Trophoblast cell (in vitro differentiated cells and primary cell): ENCODE measurements around the gene GIMAP1.

ENCODE experiments used
- DNase-seq, 2 donors: peaks; one replicate each; pipeline ENCODE4 v3.0.0-alpha.2; 2016
- H2AFZ ChIP-seq: 2 replicates; pipeline ENCODE4 v1.6.1; 2013; ENCODE audit warnings: low read length, moderate library complexity, mild to moderate bottlenecking; ENCODE audit not compliant: insufficient read depth, poor library complexity
- H2AK5ac ChIP-seq: 2 replicates; pipeline ENCODE4 v1.6.1; 2013; ENCODE audit warnings: mild to moderate bottlenecking, low read length
- H2BK120ac ChIP-seq: 2 replicates; pipeline ENCODE4 v1.6.1; 2013; ENCODE audit warnings: low read length, mild to moderate bottlenecking, moderate library complexity; ENCODE audit not compliant: insufficient read depth, poor library complexity
- H2BK12ac ChIP-seq: 2 replicates; pipeline ENCODE4 v1.6.1; 2013; ENCODE audit warnings: mild to moderate bottlenecking, low read length, moderate library complexity
- H2BK5ac ChIP-seq: 2 replicates; pipeline ENCODE4 v1.6.1; 2013; ENCODE audit warnings: low read length, low read depth, moderate library complexity, mild to moderate bottlenecking; ENCODE audit not compliant: poor library complexity
- H3K14ac ChIP-seq: 2 replicates; pipeline ENCODE4 v1.6.1; 2013; ENCODE audit warnings: mild to moderate bottlenecking, low read length
- H3K18ac ChIP-seq: 2 replicates; pipeline ENCODE4 v1.6.1; 2013; ENCODE audit warnings: mild to moderate bottlenecking, low read length
- H3K23ac ChIP-seq: 2 replicates; pipeline ENCODE4 v1.6.1; 2013; ENCODE audit warnings: low read length
- H3K27ac ChIP-seq: 2 replicates; pipeline ENCODE4 v1.5.1; 2013; ENCODE audit warnings: low read depth, mild to moderate bottlenecking, inconsistent platforms, low read length, moderate library complexity
- H3K27me3 ChIP-seq: 2 replicates; pipeline ENCODE4 v1.6.1; 2013; ENCODE audit warnings: inconsistent platforms, mild to moderate bottlenecking, low read length, moderate library complexity; ENCODE audit not compliant: insufficient read depth
- H3K36me3 ChIP-seq, 2 experiments: 1 replicate in 1 of 2; 2 replicates in 1 of 2; pipeline ENCODE4 v1.6.1; 2013; ENCODE audit warnings: low read length in 2 of 2, mild to moderate bottlenecking in 2 of 2, moderate library complexity in 1 of 2; ENCODE audit not compliant: insufficient read depth in 2 of 2, control insufficient read depth in 1 of 2
- H3K4ac ChIP-seq: 2 replicates; pipeline ENCODE4 v1.6.1; 2013; ENCODE audit warnings: low read depth, mild to moderate bottlenecking, low read length, moderate library complexity
- H3K4me1 ChIP-seq, 2 experiments: 1 replicate in 1 of 2; 2 replicates in 1 of 2; pipeline ENCODE4 v1.6.1; 2013; ENCODE audit warnings: low read length in 2 of 2, mild to moderate bottlenecking in 2 of 2, moderate library complexity in 1 of 2; ENCODE audit not compliant: insufficient read depth in 2 of 2, control insufficient read depth in 1 of 2
- H3K4me2 ChIP-seq: 2 replicates; pipeline ENCODE4 v1.6.1; 2013; ENCODE audit warnings: inconsistent platforms, mild to moderate bottlenecking, low read length, moderate library complexity
- H3K4me3 ChIP-seq: 2 replicates; pipeline ENCODE4 v1.5.1; 2013; ENCODE audit warnings: mild to moderate bottlenecking, low read depth, low read length, inconsistent platforms
- H3K79me1 ChIP-seq: one replicate; pipeline ENCODE4 v1.6.1; 2013; ENCODE audit warnings: low read length
- H3K79me2 ChIP-seq: 2 replicates; pipeline ENCODE4 v1.6.1; 2013; ENCODE audit warnings: low read length, mild to moderate bottlenecking; ENCODE audit not compliant: control insufficient read depth, insufficient read depth, poor library complexity
- H3K9ac ChIP-seq: 2 replicates; pipeline ENCODE4 v1.6.1; 2013; ENCODE audit warnings: mild to moderate bottlenecking, low read length
- H3K9me3 ChIP-seq: 2 replicates; pipeline ENCODE4 v1.6.1; 2013; ENCODE audit warnings: low read depth, mild to moderate bottlenecking, control low read depth, inconsistent platforms, low read length; ENCODE audit not compliant: insufficient read depth
- H4K12ac ChIP-seq: 2 replicates; pipeline ENCODE4 v1.6.1; 2013; ENCODE audit warnings: low read depth, mild to moderate bottlenecking, low read length, moderate library complexity
- H4K8ac ChIP-seq: 2 replicates; pipeline ENCODE4 v1.6.1; 2013; ENCODE audit warnings: low read depth, mild to moderate bottlenecking, low read length, moderate library complexity
- H4K91ac ChIP-seq: one replicate; pipeline ENCODE4 v1.6.1; 2013; ENCODE audit warnings: low read depth, mild to moderate bottlenecking, low read length, moderate library complexity
- WGBS: extraction: QIAGEN DNeasy Blood & Tissue Kit; methylation state at CpG from one replicate; pipeline ENCODE4 v1.1.7; 2013; ENCODE audit warnings: missing lambda C conversion rate; ENCODE audit not compliant: insufficient read length, insufficient coverage; ENCODE audit errors: extremely low coverage; 5-methylcytosine and 5-hydroxymethylcytosine counted together

The GIMAP1 gene

GRCh38 chr7:150753826-150754603 lies 37.6 kb downstream of the GIMAP1 start:
- Histone ChIP-seq H2AFZ (no peak overlapping the region), H3K79me1 (no peaks in the 10 kb centered on the region), H3K4me2 (no peak overlapping the region), H3K4me1 (no peaks in the 10 kb centered on the region), H2AK5ac (no peak overlapping the region), H4K8ac (no peak overlapping the region), H3K27ac (no peak overlapping the region), H3K23ac (no peak overlapping the region), H3K9me3 (no peaks in the 10 kb centered on the region), H2BK120ac (no peak overlapping the region), H4K12ac (no peak overlapping the region), H3K4ac (no peak overlapping the region), H3K9ac (no peak overlapping the region), H3K27me3 (no peaks in the 10 kb centered on the region), H3K4me3 (no peak overlapping the region), H3K14ac (no peak overlapping the region), H3K18ac (no peak overlapping the region), H3K79me2 (no peaks in the 10 kb centered on the region), H4K91ac (no peak overlapping the region), H2BK5ac (no peak overlapping the region), H3K36me3 (no peaks in the 10 kb centered on the region), H2BK12ac (no peak overlapping the region)
- no CpG with 5 or more reads among the region's 3 CpGs for WGBS
- DNase-seq = no peak

GRCh38 chr7:150754951-150755350 lies 38.5 kb downstream of the GIMAP1 start:
- Histone ChIP-seq H3K36me3 (no peaks in the 10 kb centered on the region), H3K9ac (no peak overlapping the region), H2AK5ac (no peak overlapping the region), H4K12ac (no peak overlapping the region), H3K4ac (no peak overlapping the region), H3K27me3 (no peaks in the 10 kb centered on the region), H3K4me3 (no peak overlapping the region), H4K91ac (no peak overlapping the region), H2BK5ac (no peak overlapping the region), H4K8ac (no peak overlapping the region), H3K27ac (no peak overlapping the region), H3K18ac (no peak overlapping the region), H2BK12ac (no peak overlapping the region), H2AFZ (no peak overlapping the region), H3K23ac (no peak overlapping the region), H3K14ac (no peak overlapping the region), H3K4me1 (no peaks in the 10 kb centered on the region), H2BK120ac (no peak overlapping the region), H3K79me1 (no peaks in the 10 kb centered on the region), H3K9me3 (no peaks in the 10 kb centered on the region), H3K79me2 (no peaks in the 10 kb centered on the region), H3K4me2 (no peak overlapping the region)
- DNase-seq = no peak

GRCh38 chr7:150755473-150756099 lies 39.2 kb downstream of the GIMAP1 start:
- H2BK12ac ChIP-seq = no peak overlapping the region
- no peaks in the 10 kb centered on the region for H3K27me3 ChIP-seq
- H3K4me2 ChIP-seq = no peak overlapping the region
- no peak overlapping the region for H2AK5ac ChIP-seq
- no peak overlapping the region for H3K18ac ChIP-seq
- DNase-seq = no peak
- H3K27ac ChIP-seq = no peak overlapping the region
- H4K12ac ChIP-seq = no peak overlapping the region
- H3K9ac ChIP-seq = no peak overlapping the region
- no peak overlapping the region for H4K8ac ChIP-seq
- H2BK120ac ChIP-seq = no peak overlapping the region
- no peaks in the 10 kb centered on the region for H3K79me1 ChIP-seq
- H3K4me1 ChIP-seq = no peaks in the 10 kb centered on the region
- no peak overlapping the region for H2BK5ac ChIP-seq
- H4K91ac ChIP-seq = no peak overlapping the region
- no peaks in the 10 kb centered on the region for H3K36me3 ChIP-seq
- H3K9me3 ChIP-seq = no peaks in the 10 kb centered on the region
- H3K79me2 ChIP-seq = no peaks in the 10 kb centered on the region
- H3K4ac ChIP-seq = no peak overlapping the region
- no peak overlapping the region for H3K23ac ChIP-seq
- H3K14ac ChIP-seq = no peak overlapping the region
- H3K4me3 ChIP-seq = no peak overlapping the region
- no peak overlapping the region for H2AFZ ChIP-seq
- WGBS = no CpG with 5 or more reads among the region's 4 CpGs

GRCh38 chr7:150756166-150756565 lies 39.8 kb downstream of the GIMAP1 start:
- Histone ChIP-seq H3K9me3 (no peaks in the 10 kb centered on the region), H2AFZ (no peak overlapping the region), H3K14ac (no peak overlapping the region), H4K8ac (no peak overlapping the region), H3K36me3 (no peaks in the 10 kb centered on the region), H3K23ac (no peak overlapping the region), H4K12ac (no peak overlapping the region), H3K4me3 (no peak overlapping the region), H3K4me2 (no peak overlapping the region), H3K27me3 (no peaks in the 10 kb centered on the region), H2BK12ac (no peak overlapping the region), H3K4ac (no peak overlapping the region), H2AK5ac (no peak overlapping the region), H3K9ac (no peak overlapping the region), H3K18ac (no peak overlapping the region), H3K4me1 (no peaks in the 10 kb centered on the region), H3K79me1 (no peaks in the 10 kb centered on the region), H3K27ac (no peak overlapping the region), H2BK5ac (no peak overlapping the region), H2BK120ac (no peak overlapping the region), H3K79me2 (no peaks in the 10 kb centered on the region), H4K91ac (no peak overlapping the region)
- DNase-seq = no peak
- WGBS = no CpG with 5 or more reads among the region's 3 CpGs
